Measurements from ENCODE around the gene KRT4.

Gene KRT4

DNA sequence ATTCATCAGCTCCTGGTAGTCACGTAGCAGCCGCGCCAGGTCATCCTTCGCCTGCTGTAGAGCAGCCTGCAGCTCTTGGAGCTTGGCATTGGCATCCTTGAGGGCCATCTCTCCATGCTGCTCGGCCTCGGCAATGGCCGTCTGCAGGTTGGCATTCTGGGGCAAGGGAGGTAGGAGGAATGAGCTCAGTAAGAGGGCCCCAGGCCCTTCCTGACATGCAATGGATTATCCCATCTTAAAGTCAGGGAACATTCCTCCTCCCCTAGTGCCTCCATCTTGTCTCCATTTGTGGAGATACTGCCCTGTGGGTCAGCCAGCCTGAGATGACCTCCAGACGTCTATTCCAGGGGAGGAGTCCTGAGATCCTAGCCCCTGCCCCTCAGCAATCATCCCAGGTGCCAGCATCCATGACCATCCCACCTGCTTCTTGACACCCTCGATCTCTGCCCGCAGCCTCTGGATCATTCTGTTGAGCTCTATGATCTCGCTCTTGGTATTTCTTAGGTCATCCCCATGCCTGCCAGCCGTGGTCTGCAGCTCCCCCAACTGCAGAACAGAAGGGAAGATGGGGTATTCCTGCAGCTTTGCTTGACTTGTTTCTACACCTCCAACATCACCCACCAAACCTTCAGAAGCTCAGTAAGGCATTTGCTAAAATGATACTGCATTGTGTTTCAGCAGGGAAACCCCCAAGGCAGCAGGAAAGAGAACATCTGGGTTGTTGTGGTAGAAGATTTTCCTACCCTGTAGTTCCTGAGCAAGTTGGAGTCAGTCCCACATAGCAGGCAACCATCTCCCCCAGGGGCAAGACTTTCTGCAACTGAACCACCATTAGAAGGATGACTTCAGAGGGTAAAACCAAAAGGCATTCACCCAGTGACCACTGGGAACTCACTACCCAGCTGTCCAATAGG, 22.4 kb downstream of the KRT4 start:
- no peak for FAIRE-seq

DNA sequence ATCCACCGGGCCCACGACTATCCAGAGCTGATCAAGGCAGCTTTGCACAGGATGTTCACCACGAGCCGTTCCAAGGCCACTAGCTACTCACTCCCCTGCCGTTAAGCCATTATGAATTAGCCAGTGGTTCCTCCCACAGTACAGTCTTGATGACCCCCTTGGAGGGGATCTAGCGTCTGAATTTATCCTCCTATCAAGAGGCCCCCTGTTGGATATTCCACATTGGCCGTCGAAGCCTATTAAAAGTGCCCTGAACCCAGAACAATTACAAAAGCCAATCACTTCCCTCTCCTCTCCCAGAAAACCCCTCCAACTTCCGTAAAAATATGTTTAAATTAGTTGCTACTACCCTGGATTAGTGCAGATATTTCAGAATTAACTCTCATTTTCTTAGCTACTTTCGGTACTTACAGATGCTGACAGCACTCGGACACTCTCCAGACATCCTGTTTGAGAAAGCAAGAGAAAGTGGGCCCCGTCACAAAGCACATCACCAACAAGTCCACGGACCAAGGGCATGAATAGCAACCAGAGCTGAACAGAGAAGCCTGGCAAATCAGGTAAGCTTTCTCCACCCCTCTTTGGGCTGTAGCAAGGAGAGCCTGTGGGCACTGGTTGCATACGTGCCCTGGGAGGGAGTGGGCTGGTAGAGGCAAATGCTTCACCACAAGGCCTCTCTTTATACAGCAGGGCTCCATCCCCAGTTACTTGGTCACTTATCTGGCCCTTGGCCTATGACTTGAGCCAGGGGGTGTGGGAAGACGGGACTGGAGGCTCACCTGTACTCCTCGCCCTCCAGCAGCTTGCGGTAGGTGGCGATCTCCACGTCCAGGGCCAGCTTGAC, 23.3 kb downstream of the KRT4 start:
- FAIRE-seq: no peak

DNA sequence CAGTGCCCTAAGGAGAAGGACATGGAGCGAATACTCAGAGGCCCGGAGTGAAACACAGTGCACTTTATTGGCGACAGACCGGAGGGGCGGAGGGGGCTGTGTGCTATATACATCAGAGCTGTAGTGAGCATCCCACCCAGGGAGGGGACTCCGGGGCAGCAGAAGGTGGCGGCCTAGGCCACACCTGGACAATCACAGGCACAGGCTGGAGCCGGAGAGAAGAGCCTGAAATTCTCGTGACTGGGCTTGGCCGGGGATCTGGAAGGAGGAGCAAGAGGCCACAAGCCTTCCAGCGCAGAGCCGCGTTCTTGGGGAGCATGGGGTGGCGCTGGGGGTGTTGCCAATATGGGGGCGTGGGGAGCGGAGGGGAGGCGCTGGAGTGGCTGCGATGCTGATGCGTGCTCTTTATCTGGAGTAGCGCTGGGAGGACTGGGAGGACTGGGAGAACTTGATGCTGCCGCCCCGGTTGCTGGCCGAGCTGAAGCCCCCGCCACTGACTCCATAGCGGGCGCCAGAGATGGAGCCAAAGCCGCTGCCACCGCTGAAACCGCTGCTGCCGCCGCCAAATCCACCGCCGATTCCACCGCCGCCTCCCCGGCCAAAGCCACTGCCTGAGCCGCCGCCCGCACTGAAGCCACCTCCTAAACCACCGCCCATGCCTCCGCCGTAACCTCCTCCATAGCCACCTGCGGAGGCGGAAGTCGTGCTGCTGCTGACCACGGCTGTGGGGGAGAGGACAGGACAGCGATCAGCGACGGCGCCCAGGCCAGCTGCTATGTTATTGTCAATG, 24.1 kb downstream of the KRT4 start:
- no peak for FAIRE-seq

DNA sequence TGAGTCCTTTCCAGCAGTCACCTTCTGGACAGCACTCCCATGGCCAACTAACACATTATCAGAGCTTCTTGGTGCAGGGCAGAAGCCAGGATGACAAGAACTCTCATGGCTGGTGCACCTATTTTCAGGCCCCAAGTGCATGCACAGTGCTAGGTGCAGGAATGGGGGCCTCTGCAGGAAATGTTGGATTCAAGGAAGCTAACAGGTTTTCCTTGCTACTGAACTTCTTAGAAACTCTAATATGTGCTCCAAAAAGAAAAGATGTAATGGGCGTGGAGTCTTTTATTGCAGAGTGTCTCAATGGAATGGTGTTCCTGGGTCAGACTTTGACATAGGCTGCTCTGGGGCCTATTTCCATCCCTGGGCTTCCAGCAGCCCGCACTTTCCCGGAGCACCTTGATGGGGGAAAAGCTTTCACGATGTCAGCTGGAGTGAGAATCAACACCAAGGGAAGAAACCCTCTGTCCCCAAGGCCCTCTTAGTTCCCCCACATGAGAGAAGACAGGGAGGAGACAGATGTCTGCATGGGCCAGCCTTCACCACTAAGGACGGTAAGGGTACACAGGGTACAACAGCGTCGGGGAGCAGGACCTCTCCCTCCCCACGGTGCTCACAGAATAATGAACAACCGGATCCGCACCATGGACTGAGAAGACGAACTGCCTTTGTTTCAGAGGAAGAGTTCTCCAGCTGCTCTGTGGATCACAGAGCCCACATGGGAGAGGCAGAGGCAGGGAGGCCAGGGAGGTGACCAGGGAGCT, 24.9 kb downstream of the KRT4 start:
- FAIRE-seq: no peak

DNA sequence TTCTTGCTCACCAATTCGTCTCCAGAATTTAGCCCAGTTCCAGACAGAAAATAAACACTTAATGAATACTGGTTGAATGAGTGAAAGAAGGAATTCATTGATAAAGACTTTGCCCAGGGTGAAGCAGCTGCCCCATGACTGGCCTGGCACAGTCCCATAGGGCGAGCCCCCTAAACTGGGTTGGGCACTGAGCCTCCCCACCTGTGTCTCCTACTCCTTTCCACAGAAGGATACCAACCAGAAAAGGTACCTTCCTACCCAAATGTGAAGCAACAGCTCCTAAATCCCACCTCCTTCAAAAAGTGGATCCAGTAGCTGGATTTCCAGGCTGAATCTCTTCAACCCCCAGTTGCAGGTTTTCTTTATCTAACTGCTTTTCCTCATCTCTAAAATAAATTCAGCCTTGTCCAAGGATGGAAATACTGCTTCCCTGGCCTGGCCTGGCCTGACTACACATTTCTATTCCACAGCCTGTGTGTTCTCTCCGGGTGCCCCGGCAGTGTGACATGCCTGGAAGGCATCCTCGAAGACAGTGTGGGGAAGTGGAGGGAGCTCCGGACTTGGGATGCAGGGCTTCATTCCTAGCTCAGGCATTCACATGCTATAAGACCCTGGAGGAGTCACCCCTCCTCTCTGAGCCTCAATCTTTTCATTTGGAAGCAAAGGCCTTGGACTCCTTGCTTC, 25.6 kb downstream of the KRT4 start:
- FAIRE-seq: no peak

DNA sequence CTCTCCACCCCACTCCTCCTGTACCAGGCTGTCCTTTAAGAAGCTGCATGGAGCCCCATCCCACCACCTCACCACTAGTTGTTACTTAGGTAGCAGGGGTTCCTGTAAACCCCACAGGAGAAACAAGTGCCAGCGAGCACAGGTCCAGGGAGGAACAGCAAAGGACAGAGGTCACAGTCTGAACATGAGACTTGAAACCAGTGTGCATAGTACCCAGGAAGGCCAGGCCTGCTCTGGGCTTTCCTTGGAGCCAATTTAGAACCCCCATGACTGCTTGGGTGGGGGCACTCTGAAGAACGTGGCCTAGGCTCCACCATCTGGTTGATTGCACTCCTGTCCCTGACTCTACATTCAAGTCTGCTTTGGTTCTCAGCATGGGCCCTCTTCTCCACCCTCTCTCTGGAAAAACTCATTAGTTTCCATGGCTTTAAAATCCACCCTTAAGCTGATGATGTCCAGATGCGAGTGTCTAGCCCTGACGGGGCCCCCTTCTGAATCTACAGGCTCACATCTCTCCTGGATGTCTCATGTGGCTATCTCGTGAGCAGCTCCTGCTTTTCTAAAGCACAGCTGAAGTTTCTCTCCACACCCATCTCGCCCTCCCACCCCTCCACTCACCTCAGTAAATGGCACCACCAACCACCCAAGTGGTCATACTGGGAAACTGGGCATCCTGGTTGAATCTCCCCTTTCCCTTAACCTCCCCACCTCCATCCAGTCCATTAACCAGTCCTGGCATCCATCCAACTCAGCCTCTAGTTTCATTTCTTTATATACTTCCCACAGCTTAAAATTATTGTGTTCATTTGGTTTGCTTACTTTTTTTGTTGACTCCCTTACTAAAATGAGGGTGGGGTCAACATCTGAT, 26.4 kb downstream of the KRT4 start:
- FAIRE-seq: no peak

DNA sequence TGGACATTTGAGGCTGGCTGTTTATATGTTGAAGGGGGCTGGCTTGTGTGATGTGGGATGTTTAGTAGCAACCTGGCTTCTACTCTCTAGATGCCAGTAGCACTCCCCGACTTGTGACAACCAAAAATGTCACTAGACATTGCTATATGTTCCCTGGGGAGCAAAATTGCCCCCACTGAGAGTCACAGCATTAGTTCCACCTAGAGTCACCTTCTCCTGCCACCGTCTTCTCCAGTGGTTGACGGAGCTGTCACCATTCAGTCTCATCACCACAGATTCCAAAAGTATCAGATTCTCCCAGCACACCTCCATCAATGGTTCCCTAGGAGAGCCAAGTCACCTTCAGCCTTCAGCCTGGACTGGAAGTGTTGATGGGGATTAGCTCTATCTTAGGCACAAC, 29.0 kb downstream of the KRT4 start:
- FAIRE-seq: no peak

DNA sequence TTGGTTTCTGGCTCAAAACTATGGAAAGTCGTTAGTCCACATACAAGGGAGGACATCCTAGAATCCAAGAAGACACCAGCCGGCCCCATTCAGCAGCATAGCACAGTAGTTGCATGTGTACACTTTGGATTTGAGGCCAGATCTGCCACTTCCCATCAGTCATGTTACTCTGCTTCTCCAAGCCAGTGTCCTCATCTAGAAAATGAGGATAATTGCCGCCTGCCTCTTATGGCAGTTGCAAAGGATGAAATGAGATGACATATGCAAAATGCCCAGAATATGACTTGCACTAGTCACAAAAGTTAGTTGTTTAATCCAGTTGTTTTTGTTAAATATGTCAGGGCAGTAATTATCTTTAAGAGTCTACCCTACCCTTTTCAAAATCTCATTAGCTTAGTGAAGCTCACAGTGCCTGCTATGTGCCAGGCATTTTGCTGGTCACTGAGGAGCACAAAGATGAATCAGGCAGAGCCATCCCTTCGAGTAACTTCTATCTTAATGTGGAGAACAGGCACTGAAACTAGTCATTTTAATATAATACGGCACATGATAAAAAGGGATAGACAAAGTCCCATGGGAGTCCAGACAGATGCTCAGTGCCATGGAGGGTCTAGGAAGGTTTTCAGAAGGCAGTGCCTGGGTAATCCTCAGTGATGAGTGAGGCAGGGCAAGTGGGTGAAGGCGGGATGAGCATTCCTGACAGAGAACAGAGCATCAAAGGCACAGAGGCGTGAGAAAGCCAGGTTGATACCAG, 30.2 kb downstream of the KRT4 start:
- FAIRE-seq: no peak

DNA sequence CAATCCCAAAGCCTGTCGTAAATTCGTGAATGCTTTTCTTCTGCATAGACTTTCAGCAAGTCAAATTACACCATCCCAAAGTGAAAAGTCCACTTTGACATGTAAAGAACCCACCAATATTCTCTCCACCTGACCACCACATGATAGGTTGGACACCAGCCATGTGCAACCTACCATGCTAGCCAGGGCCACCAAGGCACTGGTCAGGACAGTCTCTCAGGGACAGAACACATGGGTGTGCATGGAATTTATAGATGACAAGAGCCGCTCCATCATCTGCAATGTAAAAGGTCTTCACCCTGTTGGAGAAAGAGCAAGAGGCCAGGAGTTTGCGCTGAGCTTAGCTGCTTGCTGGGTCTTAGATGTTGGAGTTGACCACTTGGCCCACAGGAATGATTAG, 31.4 kb downstream of the KRT4 start:
- no peak for FAIRE-seq

DNA sequence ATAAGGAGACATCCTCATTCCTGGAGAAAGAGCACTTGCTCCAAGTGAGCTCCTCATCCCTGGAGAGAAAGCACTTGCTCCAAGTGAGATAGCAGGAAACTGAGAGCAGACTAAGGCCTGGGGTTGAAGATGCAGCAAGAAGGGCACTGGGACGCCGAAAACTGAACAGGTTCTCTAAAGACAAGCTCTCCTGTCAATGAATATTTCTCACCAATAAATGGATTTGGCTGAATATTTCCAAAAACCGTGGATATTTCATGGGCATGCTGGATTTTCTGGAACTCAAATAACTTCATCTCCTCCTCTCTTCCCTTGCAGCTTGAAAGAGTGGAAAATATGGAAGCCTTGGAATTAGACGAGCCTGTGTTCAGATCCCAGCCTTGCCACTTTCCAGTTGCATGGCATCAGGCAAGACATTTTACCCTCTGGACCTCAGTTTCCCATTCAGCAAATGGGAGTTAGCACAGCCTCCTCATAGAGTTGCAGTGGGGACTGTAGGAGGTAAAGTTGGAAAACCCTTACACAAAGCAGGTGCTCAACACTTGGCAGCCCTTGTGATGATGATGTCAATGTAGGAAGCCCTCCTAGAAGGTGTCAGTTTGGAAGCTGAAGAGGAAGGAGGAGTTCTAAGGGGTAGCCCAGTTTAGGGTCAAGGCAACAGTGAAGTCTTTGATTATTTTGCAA, 32.4 kb downstream of the KRT4 start:
- FAIRE-seq: no peak

DNA sequence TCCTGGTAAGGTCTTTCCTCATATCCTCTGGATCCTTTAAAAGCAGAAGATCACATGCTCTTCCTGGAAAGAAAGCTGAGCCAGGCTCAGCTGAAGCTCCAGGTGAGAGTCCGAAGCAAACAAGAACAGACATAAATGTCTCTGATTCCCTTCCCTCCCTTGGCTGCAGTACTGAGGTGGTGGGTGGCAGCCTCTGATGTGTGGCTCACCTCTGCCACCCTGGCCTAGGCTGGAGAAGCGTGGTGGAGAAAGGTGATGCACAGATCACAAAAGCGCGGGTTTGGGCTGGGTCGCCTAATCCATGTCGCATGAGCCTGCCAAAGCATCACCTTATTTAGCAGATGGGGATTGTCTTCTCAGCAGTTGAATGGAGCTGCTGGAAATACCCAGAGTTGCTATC, 34.0 kb downstream of the KRT4 start:
- FAIRE-seq: no peak

DNA sequence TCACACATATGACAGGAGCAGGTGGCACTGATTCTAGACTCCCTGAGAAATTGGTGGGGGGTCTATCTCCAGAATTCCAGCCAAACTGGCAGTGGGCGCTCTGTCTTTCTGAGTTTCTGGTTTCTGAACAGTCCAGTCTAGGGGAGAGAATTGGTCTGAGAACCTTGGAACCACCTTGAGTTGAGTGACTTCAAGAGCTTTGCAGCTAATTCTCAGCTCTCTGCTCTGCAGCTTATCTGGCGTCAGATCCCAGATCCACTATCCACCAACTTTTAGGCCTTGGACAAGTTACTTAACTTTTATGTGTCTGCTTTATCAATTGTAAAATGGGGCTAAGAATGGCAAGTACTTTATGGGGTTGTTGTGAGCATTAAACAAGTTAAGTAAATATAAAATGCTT, 35.1 kb downstream of the KRT4 start:
- no peak for FAIRE-seq

DNA sequence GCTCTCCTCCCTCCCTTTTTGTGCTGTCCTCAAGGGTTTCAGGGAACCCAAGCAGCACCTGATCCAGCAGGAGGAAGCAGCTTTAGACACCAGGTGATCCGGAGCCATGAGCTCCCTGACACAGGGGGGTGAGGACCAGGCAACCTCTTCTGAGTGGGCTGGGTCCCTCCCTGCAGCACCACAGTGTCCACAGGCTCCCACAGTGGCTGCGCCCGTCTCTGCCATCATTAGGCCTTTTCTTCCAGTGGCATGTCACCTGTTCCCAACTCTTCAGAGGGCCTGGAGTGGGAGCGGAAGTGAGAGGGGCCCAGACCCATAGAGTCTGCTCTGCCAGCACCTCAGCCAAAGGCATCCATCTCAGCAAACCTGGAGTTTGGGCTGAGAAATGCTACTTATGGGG, 36.4 kb downstream of the KRT4 start:
- no peak for FAIRE-seq

DNA sequence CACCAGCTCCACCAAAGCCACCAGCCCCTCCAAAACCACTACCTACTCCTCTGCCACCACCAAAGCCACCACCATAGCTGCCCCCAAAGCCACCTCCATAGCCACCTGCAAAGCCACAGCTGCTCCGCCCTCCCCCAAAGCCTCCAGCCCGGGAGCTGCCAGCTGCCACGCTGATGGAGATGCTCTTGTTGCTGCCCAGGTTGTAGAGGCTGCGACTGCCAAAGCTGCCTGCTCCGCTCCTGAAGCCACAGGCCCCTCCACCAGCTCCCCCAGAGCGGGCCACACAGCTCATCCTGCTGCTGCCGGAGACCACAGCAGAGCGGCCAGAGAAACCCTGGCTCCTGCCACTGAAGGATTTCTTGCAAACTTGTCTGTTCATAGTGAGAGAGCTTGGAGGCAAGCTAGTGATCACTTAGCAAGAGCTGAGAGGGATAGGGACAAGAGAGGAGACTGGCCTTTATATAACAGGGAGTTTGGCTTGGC, 37.0 kb downstream of the KRT4 start, which contains the start of gene KRT76:
Gene KRT76 (minus strand): TSS at position 433 of the 483 bp plus-strand sequence. CDS start 54 bp downstream, at position 379.
- FAIRE-seq: no peak

DNA sequence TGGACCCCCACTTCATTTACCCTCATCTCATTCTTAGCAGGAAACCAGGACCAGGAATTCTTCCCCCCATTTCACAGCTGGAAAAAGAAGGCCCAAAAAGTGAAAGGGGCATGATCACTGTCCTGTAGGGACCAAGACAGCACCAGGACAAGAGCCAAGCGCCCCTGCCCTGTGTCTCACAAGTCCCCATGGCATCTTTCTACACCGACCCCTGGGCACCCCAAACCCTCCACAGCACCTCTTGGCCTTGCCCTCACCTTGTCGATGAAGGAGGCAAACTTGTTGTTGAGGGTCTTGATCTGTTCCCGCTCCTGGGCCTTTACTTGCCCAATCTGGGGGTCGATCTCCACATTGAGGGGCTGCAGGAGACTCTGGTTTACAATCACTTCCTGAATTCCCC, 37.5 kb downstream of the KRT4 start:
- FAIRE-seq: no peak

DNA sequence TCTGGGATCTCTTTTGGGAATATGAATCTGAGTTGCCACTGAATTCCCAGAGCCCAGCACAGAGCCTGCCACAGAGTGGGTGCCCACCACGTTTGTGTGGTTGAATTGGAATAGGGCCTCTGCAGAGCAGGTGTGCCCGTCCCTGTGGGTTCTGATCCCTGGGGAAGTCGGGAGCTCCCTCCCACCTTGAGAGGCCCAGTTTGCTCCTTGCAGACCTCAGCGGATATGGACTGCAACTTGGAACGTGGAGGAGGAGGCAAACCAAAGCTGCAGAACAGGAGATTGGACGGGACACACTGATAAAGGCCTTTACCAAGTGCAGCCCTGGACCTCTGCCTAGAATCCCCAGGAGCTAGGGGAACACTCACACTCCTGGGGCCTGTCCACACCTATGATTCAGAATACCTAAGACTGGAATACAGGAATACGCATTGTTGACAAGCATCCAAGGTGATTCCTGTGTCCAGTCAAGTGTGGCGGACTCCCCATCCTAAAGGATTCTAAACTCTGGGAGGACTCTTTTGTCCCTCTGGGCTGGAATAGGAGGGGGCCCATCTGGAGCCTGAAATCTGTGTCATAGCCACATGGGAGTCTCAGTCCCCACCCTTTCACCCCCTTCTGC, 39.2 kb downstream of the KRT4 start:
- no peak for FAIRE-seq

DNA sequence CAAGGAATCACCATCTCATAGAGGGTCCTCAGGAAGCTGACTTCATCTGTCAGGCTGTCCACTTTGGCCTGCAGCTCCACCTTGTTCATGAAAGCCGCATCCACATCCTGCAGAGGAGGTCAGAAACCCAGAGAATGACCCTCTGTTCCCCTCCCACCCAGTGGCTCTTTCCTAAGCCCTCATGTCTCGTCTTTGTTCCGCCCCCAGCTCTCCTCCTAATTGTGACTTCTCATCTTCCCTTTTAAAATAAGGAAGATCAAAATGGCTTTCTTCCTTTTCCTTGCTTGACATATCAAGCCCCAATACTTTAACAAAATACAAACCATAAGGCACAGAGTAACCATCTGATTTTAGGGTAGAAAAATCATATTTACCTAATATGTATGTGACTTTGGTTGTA, 41.1 kb downstream of the KRT4 start:
- no peak for FAIRE-seq

DNA sequence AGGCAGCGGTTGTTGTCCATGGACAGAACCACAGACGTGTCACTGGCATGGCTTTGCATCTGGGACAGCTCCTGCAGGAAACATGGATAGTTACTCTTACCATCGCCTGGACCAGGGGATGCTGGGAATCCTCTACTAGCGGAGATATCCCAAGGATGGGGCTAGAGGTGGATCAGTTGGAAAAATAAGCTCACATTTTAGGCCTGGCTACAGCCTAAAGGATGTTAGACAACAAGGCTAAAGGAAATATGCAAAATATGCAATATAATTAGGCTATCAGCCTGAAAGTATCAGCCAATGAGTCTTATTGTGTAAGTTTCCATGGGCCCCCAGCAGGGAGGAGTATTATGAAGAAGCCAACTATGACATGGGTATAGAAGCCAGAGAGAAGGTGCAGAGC, 41.7 kb downstream of the KRT4 start:
- no peak for FAIRE-seq

DNA sequence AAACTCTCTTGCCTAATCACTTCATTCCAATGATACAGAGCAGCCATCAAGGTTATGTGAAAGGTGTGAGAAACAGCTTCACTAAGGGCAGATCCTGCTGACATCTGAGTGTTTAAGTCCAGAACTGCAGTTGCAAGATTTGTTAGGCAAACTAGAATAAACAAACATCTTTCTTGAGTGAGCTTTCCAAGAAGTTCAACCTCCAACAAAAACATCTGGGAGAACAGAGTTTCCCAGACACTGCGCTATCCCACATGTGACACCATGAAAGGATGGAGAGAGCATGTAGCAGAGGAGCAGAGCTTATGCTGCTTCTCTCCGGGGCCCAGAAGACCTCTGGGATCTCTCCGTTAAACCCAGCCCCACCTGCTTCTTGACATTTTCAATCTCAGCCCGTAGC, 42.4 kb downstream of the KRT4 start:
- FAIRE-seq: no peak

Measured in TTC549 (cell line).